ENCODE data around the gene KCNS1. TPM values are rescaled to one million over a fixed set of nuclear protein-coding genes. Genes with fewer than 3 reads are reported as not detected.
A peak's percentile ranks its signal among the peaks of the same experiment; 100 is the strongest.
"Not testable (repeated sequence)": the region's sequence is repeated elsewhere in the genome, so short reads cannot be mapped to it uniquely, and the experiment has no call there.

Gene KCNS1, protein sequence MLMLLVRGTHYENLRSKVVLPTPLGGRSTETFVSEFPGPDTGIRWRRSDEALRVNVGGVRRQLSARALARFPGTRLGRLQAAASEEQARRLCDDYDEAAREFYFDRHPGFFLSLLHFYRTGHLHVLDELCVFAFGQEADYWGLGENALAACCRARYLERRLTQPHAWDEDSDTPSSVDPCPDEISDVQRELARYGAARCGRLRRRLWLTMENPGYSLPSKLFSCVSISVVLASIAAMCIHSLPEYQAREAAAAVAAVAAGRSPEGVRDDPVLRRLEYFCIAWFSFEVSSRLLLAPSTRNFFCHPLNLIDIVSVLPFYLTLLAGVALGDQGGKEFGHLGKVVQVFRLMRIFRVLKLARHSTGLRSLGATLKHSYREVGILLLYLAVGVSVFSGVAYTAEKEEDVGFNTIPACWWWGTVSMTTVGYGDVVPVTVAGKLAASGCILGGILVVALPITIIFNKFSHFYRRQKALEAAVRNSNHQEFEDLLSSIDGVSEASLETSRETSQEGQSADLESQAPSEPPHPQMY
- 1 to 10 TPM in 5 of 6 donors, under 1 TPM in 1; 0.69 to 4.7 (median 2.6) TPM for total RNA-seq

DNA sequence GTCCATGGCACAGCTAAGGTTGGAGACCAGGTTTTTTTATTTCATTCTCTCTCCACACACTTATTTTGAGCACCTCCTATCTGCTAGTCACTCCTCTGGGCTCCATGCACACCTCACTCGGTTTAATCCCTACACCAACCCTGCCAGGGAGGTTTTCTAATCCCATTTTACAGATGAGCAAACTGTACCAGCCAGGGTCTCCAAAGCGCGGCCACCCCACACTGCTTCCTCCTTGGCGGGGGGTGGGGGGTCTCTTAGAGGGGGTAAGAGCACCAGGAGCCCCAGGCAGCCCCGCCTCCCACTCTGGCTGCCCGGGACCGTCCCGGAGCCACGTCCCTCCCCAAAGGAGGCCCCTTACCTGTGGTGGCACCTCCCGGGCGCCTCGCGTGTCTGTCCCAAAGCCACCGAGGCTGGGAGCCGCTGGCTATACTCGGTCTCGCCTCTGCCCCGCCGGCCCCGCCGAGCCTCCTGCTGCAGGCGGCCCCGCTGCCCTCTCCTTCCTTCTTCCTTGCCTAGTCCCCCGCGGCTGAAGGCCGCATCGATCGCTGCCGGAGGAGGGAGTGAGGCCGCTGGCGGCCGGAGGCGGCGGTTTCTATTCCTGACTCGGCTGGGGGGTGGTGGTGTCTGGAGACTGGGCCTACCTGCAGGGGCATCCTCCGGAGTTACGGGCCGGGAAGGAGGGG, at the start of gene KCNS1:
KCNS1 (minus strand) TSS at position 565 of the 683 bp plus-strand sequence. CDS start 1,891 bp downstream, outside the sequence.
- Histone ChIP-seq H3K4me1 (peaks cover 11 to 26% (median 15%) of the 10 kb centered on the region in 4 donors), H3K4me3 (peak within 1 kb of the TSS in 3 of 4 donors; percentile 6 to 22 (median 11)), H3K27me3 (peaks cover 0 to 17% (median 8%) of the 10 kb centered on the region in 4 donors), H3K9me3 (no peaks in the 10 kb centered on the region), H3K36me3 (no peaks in the 10 kb centered on the region), H3K27ac (peak within 1 kb of the TSS in 1 of 4 donors; percentile 52)
- WGBS, 2 donors = 19 to 25% methylated on average over 8 to 24 of the region's 38 CpGs
- ATAC-seq (ENCODE audit: low FRiP score in 2 of 2) (peak in 1 of 2 donors; percentile 44), DNase-seq (peak in 1 of 2 donors; percentile 85)
- no peak for TF ChIP-seq EP300 (IDR thresholded peaks at IDR 0.05)
- TF ChIP-seq POLR2A (IDR thresholded peaks at IDR 0.05) = no peak
- TF ChIP-seq POLR2AphosphoS5 (IDR thresholded peaks at IDR 0.05) = no peak
- TF ChIP-seq, protein P1, sequence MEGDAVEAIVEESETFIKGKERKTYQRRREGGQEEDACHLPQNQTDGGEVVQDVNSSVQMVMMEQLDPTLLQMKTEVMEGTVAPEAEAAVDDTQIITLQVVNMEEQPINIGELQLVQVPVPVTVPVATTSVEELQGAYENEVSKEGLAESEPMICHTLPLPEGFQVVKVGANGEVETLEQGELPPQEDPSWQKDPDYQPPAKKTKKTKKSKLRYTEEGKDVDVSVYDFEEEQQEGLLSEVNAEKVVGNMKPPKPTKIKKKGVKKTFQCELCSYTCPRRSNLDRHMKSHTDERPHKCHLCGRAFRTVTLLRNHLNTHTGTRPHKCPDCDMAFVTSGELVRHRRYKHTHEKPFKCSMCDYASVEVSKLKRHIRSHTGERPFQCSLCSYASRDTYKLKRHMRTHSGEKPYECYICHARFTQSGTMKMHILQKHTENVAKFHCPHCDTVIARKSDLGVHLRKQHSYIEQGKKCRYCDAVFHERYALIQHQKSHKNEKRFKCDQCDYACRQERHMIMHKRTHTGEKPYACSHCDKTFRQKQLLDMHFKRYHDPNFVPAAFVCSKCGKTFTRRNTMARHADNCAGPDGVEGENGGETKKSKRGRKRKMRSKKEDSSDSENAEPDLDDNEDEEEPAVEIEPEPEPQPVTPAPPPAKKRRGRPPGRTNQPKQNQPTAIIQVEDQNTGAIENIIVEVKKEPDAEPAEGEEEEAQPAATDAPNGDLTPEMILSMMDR (IDR thresholded peaks at IDR 0.05) = no peak

DNA sequence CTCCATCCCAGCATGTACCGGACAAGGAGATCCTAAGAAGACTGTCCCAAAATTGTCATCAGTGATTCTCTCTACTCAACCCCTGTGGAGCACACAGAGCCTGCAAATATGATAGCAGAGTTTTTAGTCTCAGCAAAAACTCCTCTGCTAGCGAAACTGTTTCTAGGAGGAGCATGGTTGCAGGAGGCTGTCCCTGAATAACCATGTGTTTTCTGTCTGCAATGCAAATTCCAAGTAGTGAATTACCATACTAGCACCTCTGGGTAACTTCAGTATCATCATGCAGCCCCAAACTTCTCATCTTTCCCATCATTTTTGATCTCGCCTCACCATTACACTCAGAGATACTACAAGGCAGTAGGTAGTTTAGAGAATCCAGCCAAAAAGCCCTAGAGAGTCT, 48.1 kb upstream of the KCNS1 start:
- no peak for DNase-seq

DNA sequence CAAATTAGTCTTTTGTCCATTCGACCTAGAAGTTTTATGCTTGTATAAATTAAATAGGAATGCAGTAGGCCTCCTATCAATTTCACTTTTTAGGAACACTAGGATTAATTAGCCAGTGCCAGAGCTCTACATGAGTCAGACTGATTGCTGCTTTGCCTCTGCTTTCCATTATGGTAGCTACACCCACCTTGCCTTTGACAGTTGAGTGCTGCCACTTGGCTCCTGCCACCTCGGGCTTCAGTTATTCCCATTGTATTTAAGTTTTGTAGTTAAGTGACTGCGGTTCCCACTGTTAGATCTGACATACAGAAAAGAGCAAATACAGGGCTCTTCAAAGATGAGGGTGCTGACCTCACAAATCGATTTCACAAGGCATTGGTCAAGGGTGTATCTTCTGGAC, 39.9 kb upstream of the KCNS1 start:
- Histone ChIP-seq H3K27ac (no peak overlapping the region), H3K36me3 (no peaks in the 10 kb centered on the region), H3K9me3 (no peaks in the 10 kb centered on the region), H3K27me3 (no peaks in the 10 kb centered on the region), H3K4me3 (no peak overlapping the region), H3K4me1 (peaks cover 0 to 7% (median 2%) of the 10 kb centered on the region in 4 donors)
- DNase-seq (no peak), ATAC-seq (ENCODE audit: low FRiP score in 2 of 2) (no peak)
- 80 to 82% methylated on average over 4 of the region's 4 CpGs for WGBS, 2 donors
- TF ChIP-seq EP300 (IDR thresholded peaks at IDR 0.05) (no peak), POLR2A (IDR thresholded peaks at IDR 0.05) (no peak), POLR2AphosphoS5 (IDR thresholded peaks at IDR 0.05) (no peak)
- TF ChIP-seq, protein P1 (IDR thresholded peaks at IDR 0.05) = no peak

More for the DNA sequence above, 48.1 kb upstream of the KCNS1 start:
- H3K27ac ChIP-seq = no peak overlapping the region
- TF ChIP-seq POLR2A (IDR thresholded peaks at IDR 0.05) = no peak
- TF ChIP-seq, protein P1 (IDR thresholded peaks at IDR 0.05) = no peak
- no peak for TF ChIP-seq EP300 (IDR thresholded peaks at IDR 0.05)
- no peak for TF ChIP-seq POLR2AphosphoS5 (IDR thresholded peaks at IDR 0.05)
- 93 to 96% methylated on average over 3 of the region's 3 CpGs for WGBS, 2 donors
- no peaks in the 10 kb centered on the region for H3K36me3 ChIP-seq
- H3K4me3 ChIP-seq = no peak overlapping the region
- H3K4me1 ChIP-seq = peaks cover 0 to 8% (median 0%) of the 10 kb centered on the region in 4 donors
- no peaks in the 10 kb centered on the region for H3K9me3 ChIP-seq
- H3K27me3 ChIP-seq = no peaks in the 10 kb centered on the region
- no peak for ATAC-seq (ENCODE audit: low FRiP score in 2 of 2)

DNA sequence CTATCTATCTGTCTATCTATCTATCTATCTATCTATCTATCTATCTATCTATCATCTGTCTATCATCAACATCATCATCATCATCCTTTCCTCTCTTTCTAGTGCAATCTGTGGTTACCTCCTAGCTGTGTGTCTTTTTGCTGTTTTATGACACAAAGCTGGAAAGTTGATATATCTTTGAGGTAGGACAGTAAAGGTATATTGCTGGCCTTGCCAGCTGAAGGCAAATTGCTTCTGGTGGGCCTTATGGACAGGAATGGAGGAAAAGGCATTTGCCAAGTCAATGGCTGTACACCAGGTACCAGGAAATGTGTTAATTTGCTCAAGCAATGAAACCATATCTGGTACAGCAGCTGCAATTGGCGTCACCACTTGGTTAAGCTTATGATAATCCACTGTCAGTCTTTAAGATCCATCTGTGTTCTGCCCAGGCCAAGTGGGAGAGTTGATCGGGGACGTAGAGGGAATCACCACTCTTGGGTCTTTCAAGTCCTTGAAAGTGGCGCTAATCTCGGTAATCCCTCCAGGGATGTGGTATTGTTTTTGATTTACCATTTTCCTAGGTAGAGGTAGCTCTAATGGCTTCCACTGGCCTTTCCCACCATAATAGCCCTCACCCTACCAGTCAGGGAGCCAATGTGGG, 38.9 kb upstream of the KCNS1 start:
- not testable (repeated sequence) for H3K27me3 ChIP-seq; ATAC-seq (ENCODE audit: low FRiP score in 2 of 2); H3K4me1 ChIP-seq; H3K4me3 ChIP-seq; H3K9me3 ChIP-seq; H3K27ac ChIP-seq; DNase-seq; H3K36me3 ChIP-seq
- WGBS, 2 donors = 91 to 93% methylated on average over 5 of the region's 5 CpGs
